HFF-Myc (cell line): ENCODE results near the gene TBC1D16.

ENCODE experiments used
- DNase-seq: peaks from one replicate; pipeline ENCODE4 v3.0.0-alpha.2; 2011; ENCODE audit warnings: low read depth; ENCODE audit errors: extremely low read depth
- H3K4me3 ChIP-seq: replicated peaks from 2 replicates; pipeline ENCODE4 v1.5.1; 2011; ENCODE audit warnings: low read depth, mild to moderate bottlenecking, control low read depth, low read length
- TF ChIP-seq, protein P1 (sequence below): IDR thresholded peaks from 2 replicates; pipeline ENCODE4 v1.5.1; 2012; ENCODE audit warnings: mild to moderate bottlenecking, low read depth, low read length, control low read depth; ENCODE audit errors: missing control alignments

Gene TBC1D16

DNA sequence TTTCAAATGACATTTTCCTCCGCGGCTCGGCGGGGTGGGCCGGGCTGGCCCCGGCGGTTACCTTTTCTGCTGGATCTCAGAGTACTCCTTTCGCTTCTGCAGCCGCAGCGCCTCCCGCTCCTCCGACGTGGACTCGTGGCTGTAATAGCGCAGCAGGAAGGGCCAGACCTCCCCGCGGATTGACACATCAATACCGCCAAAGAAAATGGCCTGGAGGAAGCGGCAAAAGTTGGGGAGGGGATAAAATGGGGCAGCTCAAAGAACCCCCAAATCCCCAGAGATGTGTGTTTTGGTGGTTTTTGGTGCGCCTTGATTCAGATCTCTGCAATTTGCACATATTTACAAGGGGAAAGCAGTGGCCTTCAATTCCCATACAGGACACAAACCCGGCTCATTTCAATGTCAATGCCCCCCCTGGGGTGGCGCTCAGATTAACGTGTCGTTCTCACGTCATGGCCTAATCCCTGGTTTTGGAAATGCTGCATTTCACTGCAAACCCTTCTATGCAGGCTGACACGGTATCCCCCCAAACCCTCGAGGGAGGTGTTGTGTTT is 85.9 kb downstream of the TBC1D16 start:
- no peak overlapping the region for H3K4me3 ChIP-seq
- no peak for DNase-seq
- TF ChIP-seq, protein P1, sequence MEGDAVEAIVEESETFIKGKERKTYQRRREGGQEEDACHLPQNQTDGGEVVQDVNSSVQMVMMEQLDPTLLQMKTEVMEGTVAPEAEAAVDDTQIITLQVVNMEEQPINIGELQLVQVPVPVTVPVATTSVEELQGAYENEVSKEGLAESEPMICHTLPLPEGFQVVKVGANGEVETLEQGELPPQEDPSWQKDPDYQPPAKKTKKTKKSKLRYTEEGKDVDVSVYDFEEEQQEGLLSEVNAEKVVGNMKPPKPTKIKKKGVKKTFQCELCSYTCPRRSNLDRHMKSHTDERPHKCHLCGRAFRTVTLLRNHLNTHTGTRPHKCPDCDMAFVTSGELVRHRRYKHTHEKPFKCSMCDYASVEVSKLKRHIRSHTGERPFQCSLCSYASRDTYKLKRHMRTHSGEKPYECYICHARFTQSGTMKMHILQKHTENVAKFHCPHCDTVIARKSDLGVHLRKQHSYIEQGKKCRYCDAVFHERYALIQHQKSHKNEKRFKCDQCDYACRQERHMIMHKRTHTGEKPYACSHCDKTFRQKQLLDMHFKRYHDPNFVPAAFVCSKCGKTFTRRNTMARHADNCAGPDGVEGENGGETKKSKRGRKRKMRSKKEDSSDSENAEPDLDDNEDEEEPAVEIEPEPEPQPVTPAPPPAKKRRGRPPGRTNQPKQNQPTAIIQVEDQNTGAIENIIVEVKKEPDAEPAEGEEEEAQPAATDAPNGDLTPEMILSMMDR, result no peak

DNA sequence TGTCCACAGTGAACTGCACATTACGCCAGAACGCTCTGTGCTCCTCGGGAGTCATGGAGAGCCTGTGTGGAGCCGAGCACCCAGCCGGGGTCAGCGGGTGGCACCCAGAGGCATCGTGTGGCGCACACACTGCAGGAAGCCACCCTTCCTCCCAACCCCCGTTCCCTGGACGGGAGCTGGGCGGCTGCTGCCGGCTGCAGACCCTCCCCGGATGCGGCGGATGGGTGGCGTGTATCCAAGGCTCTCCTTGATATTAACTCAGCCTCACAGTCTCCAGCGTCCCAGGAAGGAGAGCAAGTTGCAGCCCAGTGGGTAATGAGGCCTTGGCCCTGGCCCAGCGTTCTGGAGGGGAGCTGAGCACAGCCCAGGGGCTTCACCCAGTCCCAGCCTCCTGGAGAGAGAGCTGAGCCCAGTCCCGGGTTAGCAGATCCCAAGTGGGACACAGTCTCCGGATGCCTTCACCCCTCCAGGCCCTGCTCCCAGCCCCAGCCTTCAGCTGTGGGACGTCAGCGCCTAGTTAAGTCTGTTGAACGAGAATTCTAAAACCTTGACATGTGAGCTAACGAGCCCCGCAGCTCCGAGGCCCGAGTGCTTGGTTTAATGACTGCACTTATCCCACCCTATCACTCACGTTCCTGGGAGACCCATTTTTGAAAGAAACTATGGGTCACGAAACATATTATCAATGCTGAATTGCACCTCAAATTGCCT is 86.6 kb downstream of the TBC1D16 start:
- no peak for DNase-seq
- TF ChIP-seq, protein P1, result no peak
- no peak overlapping the region for H3K4me3 ChIP-seq

DNA sequence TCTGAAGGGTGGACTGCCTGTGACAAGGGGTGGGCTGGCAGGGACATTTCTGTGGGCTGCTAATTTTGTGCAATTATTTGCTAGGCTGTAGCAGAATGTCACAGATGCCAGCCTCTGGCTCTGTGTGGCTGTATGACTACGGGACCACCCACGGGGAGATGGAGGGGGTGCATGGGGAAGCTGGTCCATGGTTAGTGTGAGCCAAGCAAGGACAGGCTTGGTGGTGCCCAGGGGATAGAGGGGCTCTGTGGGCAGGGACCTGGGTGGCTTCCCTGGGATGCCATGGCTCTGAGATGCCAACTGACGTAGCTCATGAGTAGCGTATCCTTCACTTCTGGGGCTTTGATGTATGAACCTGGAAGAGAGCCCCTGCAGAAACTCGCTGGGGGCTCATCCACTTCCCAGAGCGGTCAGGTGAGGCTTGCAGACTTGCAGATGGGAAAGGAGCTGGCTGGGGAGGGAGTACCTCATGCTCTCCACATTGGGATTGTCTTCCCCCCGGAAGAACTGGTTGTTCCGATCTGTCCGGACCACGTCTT is 87.2 kb downstream of the TBC1D16 start:
- no peak overlapping the region for H3K4me3 ChIP-seq
- TF ChIP-seq, protein P1, result no peak
- no peak for DNase-seq

DNA sequence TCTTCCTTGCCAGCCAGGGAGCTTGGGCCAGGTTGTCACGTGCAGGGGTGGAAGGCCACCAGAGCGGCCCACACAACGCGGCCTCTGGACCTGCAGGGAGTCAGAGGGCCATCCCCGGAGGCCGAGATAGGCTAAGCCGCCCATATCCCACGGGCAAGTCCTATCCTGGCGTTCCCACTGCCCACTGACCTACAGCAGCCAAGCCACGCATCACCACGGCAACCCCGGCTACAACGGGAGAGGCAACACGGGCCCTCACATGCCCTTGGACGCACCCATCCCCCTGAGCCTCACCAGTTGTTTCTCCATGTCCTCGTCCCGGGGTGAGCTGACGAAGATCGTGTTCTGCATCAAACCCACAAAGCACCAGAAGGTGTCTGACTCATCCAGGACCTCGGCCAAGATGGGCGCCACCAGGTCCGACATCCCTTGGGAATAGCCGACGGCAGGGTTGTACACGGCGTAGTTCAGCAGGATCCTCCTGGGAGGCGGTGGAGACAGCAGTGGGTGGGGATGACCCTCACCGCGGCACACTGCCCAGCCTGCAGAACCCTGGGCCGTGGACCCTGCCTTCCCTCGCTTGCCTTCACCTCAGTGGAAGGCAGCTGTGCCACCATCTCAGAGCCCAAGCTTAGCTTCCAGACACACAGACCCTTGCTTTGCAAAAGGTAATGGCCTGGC is 88.2 kb downstream of the TBC1D16 start:
- DNase-seq, result no peak
- no peak overlapping the region for H3K4me3 ChIP-seq
- TF ChIP-seq, protein P1, result no peak

DNA sequence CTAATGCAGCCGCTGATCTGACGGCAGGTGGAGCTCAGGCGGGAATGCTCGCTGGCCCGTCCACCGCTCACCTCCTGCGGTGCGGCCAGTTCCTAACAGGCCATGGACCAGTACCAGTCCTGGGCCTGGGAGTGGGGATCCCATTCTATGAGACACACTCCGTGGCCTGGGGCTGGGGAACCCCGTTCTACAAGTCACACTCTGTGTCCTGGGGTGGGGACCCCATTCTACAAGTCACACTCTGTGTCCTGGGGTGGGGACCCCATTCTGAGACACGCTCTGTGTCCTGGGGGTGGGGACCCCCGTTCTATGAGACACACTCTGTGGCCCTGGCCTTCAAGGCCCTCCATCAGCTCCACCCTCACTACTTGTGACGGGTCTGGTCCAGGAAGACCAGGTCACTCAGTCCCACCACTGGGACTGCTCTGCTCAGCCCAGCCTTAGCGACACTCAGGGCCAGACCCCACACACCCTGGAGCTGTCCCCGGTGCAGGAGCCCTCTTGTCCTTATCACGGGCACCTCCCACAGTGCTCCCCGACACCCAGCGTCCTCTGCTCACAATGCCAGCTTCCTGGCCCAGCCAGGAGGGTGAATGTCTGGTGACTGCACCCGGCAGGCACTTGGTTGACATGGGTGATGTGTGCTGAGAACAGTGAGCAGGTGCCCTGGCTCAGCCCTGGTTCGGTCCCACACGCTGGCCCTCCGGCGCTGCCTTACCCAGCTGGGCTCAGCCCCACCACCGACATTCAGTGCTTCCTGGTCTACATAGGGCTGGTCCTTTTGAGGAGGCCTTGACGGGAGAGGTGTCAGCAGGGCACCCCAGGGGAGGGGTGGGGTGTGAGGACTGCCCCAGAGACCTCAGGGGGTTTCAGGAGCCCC is 89.1 kb downstream of the TBC1D16 start:
- TF ChIP-seq, protein P1, result no peak
- no peak for DNase-seq
- no peak overlapping the region for H3K4me3 ChIP-seq

DNA sequence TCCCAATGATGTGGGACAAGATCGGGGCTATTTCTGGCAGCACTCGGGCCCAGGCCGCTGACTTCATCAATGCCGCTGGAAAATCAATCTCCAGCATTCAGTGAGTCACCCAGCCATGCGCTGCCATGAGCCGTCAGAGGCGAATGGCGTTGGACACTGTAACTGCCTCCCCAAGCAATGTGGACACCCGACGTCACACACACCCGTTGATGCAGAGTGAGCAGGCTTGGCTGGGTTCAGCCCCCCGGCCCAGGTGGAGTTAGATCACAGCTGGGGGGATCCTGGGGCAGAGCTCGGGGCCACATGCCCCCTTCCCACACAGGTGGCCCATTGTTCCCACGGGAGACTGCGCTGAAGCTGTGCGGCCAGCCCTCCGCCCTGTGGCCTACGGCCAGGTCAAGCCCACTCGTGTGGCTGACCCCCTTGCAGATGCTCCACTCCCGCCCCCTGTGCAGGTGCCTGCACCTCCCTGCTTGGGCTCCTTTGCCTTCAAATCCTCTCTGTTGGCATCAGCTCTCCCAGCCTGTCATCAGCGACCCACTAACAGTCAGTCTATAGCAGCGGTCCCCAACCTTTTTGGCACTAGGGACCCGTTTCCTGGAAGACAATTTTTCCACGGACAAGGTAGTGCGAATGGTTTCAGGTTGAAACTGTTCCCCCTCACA is 89.9 kb downstream of the TBC1D16 start:
- TF ChIP-seq, protein P1, result no peak
- no peak overlapping the region for H3K4me3 ChIP-seq
- DNase-seq, result no peak
